T47D (cell line): ENCODE measurements around the gene LGR4.
"Not testable (repeated sequence)": the region's sequence is repeated elsewhere in the genome, so short reads cannot be mapped to it uniquely, and the experiment has no call there.

Experiments
- DNase-seq, 2 experiments: peaks; one replicate each; pipeline versions ENCODE4 v3.0.0 to v3.0.0-alpha.2; 2011 to 2012; ENCODE audit warnings: low read depth in 1 of 2, low spot score in 1 of 2
- JUND ChIP-seq: IDR thresholded peaks from 2 replicates; pipeline ENCODE4 v1.6.1; 2012; ENCODE audit warnings: low read depth
- in situ Hi-C: cut with HindIII; loops from 2 replicates; pipeline ENCODE4 v1.10.0; 2016; ENCODE audit warnings: low sequenced_read_pairs, low pct_unique_long_range_greater_than_20kb

The LGR4 gene

DNA sequence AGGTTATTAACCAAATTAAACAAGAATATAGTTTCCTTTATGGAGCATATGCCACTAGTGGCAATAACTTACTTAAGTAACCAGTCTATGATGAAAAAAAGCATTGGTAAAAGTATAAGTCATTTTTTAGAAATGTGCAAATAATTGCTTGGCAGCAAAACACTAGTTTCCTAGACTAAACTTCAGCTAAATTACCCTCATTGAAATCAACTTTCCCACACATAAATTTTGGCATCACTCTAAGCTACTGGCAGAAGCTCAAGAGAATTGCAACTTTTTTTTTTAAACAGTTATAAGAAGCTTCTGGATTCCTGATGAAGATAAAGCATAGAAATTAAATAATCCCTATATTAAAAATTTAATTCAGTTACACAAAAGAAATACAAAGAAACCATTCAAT lies 122.1 kb downstream of the LGR4 start:
- no peak for DNase-seq
- in situ Hi-C loops = no loop called here
- no peak for TF ChIP-seq JUND

DNA sequence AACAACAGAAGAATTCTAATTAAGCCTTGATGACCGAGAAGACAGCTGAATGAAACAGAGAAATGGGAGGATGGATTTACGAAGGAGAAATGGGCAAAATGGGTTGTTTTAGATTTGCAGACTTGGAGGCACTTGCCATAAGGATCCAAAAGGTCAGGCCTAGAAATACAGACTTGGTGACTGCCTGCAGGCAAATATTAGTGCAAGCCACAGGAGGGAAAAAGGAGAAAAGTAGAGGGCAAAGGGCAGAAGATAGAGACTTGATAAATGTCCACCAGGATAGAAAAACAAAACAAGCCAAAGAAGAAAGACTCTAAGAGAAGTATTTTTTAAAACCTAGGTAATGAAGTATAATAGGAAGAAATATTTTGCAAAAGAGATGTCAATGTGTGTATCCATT lies 122.7 kb downstream of the LGR4 start:
- DNase-seq = no peak
- in situ Hi-C loops = no loop called here
- TF ChIP-seq JUND = no peak

DNA sequence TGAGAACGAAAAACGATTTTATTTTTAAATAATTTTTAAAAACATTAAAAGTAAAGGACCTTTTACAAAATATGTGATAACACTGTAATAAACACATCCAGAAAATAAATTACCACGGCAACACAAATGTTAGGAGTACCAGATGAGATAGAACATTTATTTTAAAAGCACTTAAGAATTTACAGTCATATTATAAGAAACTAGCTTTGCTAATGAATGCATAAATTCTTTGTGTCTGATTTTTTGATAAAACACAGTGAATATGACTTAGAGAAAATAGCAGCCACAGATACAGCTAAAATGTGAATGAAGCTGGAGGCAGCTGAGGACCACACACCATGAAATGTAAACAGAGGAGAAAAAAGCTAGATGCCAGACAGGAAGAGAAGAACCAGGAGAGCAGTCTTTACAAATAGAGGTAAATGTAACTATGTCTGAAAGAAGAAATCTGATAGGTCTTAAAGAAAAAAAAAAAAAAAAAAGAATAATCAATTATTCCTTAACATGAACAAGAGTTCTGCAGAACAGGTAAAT lies 124.2 kb downstream of the LGR4 start:
- no peak for DNase-seq
- in situ Hi-C loops = no loop called here
- TF ChIP-seq JUND = no peak

DNA sequence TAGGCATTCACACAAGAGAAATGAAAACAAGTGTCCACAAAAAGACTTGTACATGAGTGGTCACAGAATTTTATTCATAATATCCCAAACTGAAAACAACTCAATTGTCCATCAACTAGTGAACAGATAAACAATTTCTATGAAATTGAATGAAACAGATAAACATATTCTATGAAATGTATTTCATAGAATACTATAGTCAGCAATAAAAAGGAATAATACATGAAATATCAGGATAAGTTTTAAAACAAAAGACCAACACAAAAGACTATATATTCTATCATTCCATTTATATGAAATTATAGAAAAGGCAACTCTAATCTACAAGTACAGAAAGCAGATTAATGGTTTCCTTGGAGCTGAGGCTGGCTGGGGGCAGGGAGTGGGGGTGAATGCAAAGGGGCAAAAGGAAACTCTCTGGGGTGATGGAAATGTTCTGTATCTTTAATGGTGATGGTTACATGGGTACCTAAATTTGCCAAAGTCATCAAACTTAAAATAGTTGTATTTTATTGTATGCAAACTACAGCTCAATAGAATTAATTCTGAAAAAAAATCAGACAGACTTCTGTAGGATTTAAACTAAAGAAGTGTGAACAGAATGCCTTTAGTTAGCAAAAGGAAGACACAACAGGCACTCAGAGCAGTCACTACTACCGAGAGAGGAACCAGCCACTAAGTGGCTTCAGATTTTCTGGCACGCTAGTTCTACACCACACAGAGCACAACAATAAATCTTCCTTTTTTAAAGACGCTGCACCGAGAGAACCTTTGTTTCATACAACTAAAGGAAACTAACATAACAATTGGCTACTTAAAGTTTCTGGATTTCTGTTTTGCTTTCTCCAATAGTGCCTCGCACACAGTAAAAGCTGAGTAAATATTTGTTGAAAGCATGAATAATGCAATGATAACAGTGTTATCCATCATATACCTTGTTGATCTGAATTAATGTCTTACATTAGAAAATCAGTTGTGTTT lies 124.9 kb downstream of the LGR4 start:
- in situ Hi-C loops = no loop called here
- TF ChIP-seq JUND = no peak
- no peak for DNase-seq

DNA sequence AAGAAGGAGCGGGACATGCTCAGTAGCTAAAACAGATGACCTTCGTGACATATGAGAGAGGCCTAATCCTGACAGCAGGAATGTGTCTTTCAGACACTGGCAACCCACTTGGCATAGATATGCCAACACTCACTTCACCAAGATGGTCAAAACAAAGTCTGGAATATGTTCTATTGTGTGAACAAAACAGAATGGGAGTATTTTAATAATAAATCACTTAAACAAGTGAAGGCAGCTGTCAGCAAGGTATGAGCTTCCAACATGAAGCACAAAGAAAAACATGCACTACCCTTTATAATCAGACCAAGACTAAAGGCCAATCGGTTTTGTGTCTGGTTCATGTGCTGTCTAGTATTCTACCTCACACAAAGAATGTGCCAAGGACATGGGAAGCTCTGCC lies 132.6 kb downstream of the LGR4 start:
- DNase-seq = no peak
- no peak for TF ChIP-seq JUND
- in situ Hi-C loops = no loop called here

DNA sequence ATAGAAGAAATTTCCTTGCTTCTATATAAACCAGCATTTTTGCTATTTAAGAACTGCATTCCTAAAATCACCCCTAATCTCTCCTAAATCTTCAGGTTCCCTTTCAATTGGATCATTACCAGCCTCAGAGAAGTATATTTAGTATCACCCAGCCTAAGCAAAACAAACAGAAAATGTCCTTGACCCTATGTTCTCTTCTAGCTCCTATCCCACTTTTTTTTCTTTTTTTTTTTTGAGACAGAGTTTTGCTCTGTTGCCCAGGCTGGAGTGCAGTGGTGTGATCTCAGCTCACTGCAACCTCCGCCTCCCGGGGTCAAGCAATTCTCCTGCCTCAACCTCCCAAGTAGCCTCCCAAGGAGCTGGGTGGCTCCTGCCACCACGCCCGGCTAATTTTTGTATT lies 137.8 kb downstream of the LGR4 start:
- DNase-seq, in situ Hi-C loops: not testable (repeated sequence)

DNA sequence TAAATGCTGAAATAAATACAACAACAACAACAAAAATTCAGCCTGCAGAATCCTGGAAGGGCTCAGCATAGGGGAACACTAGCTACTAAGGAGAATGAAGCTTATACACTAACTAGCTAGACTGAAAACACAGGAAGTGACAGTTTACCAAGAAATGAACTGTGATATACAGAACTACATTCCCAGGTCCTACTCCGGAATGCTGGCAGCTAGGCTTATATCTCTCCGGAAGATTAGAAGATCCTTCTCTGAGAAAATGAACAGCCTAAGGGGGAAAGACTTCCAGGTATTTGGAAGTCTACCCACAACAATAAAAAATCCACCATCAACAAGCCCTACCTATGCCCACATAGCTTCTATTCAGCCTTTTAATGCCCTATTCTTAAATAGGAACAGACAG lies 140.6 kb downstream of the LGR4 start:
- DNase-seq = no peak
- in situ Hi-C loops = no loop called here
- no peak for TF ChIP-seq JUND

DNA sequence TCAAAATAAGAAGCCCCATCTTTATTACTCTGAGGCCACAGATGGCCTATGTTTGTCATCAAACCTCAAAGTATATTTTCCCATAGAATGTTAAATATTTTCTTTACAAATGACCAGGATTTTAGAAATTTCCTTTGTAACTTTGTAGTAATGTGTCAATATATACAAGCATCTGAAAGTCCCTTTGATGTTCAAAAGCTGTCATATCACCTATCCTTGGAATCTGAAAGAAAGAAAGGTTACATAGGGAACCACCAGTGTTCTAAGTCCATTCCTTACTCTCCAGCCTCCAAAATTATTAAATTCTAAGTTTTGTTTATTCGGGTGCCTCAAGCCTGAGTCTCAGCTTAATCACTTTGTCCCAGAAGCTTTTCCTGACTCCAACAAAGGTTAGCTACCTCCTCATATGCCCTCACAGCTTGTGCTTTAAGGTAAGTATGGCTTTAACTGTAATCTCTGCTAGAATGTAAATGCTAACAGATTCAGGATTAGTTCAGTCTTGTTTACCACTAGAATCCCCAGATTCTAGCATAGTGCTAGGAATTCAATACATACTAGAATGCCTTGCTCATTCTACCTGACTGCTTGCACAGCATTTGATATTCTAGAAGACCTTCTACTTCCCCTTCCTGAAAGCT lies 141.8 kb downstream of the LGR4 start:
- in situ Hi-C loops = no loop called here
- DNase-seq = no peak
- no peak for TF ChIP-seq JUND

DNA sequence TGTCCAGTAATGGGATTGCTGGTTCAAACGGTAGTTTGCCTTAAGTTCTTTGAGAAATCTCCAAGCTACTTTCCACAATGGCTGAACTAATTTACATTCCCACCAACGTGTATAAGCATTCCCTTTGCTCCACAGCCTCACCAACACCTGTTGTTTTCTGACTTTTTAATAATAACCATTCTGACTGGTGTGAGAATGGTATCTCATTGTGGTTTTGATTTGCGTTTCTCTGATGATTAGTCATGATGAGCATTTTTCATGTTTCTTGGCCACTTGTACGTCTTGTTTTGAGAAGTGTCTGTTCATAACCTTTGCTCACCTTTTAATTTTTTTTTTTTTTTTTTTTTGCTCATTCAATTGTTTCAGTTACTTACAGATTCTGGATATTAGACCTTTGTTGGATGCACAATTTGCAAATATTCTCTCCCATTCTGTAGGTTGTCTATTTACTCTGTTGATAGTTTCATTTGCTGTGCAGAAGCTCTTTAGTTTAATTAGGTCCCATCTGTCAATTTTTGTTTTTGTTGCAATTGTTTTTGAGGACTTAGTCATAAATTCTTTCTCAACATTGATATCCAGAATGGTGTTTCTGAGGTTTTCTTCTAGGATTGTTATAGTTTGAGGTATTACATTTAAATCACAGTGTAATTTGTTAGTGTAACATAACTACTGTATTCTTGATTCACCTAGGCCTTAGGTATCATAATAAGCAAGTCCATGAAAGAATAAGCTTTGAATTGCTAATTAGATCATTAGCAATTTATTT lies 142.5 kb downstream of the LGR4 start:
- no peak for DNase-seq
- in situ Hi-C loops = no loop called here
- TF ChIP-seq JUND = no peak

DNA sequence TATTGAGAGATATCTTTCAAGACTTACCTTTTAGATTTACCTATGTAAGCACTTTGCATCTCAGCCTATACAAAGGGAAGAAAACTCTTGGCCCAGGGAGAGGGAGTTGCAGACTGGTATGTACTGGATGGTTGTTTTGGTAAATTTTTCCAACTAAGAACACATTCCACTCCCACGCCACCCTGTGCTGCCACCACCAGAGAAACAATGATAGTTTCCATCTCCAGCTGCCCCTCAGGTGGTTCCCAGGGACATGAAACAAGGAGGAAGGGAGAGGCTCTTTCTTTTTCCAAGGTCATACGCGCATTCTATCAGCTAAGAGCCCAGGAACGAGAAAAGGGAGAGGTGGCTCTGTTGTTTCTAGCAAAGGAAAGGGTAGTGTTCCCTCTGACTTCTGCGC lies 144.0 kb downstream of the LGR4 start:
- TF ChIP-seq JUND = no peak
- in situ Hi-C loops = no loop called here
- no peak for DNase-seq

DNA sequence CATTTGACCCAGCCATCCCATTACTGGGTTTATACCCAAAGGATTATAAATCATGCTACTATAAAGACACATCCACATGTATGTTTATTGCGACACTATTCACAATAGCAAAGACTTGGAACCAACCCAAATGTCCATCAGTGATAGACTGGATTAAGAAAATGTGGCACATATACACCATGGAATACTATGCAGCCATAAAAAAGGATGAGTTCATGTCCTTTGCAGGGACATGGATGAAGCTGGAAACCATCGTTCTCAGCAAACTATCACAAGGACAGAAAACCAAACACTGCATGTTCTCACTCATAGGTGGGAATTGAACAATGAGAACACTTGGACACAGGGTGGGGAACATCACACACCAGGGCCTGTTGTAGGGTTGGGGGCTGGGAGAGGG lies 145.5 kb downstream of the LGR4 start:
- DNase-seq, in situ Hi-C loops: not testable (repeated sequence)

DNA sequence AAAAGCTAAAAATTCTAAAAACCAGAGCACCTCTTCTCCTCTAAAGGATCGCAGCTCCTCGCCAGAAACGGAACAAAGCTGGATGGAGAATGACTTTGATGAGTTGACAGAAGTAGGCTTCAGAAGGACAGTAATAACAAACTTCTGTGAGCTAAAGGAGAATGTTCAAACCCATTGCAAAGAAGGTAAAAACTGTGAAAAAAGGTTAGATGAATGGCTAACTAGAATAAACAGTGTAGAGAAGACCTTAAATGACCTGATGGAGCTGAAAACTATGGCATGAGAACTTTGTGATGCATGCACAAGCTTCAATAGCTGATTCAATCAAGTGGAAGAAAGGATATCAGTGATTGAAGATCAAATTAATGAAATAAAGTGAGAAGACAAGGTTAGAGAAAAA lies 150.4 kb downstream of the LGR4 start:
- in situ Hi-C loops = not testable (repeated sequence)

DNA sequence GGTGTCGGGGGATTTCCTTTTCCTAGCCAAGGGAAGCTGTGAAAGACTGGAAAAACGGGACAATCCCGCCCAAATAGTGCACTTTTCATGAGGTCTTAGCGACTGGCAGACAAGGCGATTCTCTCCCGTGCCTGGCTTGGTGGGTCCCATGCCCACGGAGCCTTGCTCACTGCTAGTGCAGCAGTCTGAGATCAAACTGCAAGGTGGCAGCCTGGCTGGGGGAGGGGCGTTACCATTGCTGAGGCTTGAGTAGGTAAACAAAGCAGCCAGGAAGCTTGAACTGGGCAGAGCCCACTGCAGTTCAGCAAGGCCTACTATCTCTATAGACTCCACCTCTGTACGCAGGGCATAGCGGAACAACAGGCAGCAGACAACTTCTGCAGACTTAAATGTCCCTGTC lies 151.2 kb downstream of the LGR4 start:
- DNase-seq, in situ Hi-C loops: not testable (repeated sequence)

More for the DNA sequence above, 150.4 kb downstream of the LGR4 start:
- DNase-seq = not testable (repeated sequence)
